H9 (cell line): ENCODE measurements around the gene HSP90AA1. TPM values are rescaled to one million over a fixed set of nuclear protein-coding genes. Genes with fewer than 3 reads are reported as not detected.

ENCODE experiments used
- DNase-seq: peaks from one replicate; pipeline ENCODE4 v3.0.0-alpha.2; 2017
- H2AFZ ChIP-seq: one replicate; pipeline ENCODE4 v1.6.1; 2013; ENCODE audit warnings: mild to moderate bottlenecking, low read length, control low read depth, moderate library complexity
- H2AK5ac ChIP-seq: 2 replicates; pipeline ENCODE4 v1.6.1; 2013; ENCODE audit warnings: low read length, control low read depth, mixed read lengths; ENCODE audit not compliant: insufficient read length
- H2BK120ac ChIP-seq: one replicate; pipeline ENCODE4 v1.6.1; 2013; ENCODE audit warnings: low read depth, mild to moderate bottlenecking, low read length, control low read depth, inconsistent platforms; ENCODE audit not compliant: poor library complexity, severe bottlenecking
- H2BK12ac ChIP-seq: 2 replicates; pipeline ENCODE4 v1.6.1; 2013; ENCODE audit warnings: low read length, control low read depth, mixed read lengths, low read depth; ENCODE audit not compliant: insufficient read length
- H2BK15ac ChIP-seq: 2 replicates; pipeline ENCODE4 v1.6.1; 2013; ENCODE audit warnings: low read depth, low read length, control low read depth
- H2BK20ac ChIP-seq: one replicate; pipeline ENCODE4 v1.6.1; 2013; ENCODE audit warnings: low read depth, mild to moderate bottlenecking, low read length, control low read depth, inconsistent platforms; ENCODE audit not compliant: poor library complexity, severe bottlenecking
- H2BK5ac ChIP-seq: 2 replicates; pipeline ENCODE4 v1.6.1; 2013; ENCODE audit warnings: low read length, control low read depth, mixed read lengths; ENCODE audit not compliant: insufficient read length
- H3K14ac ChIP-seq: 2 replicates; pipeline ENCODE4 v1.6.1; 2013; ENCODE audit warnings: low read length, control low read depth; ENCODE audit not compliant: insufficient read depth
- H3K18ac ChIP-seq: 2 replicates; pipeline ENCODE4 v1.6.1; 2013; ENCODE audit warnings: low read depth, mild to moderate bottlenecking, mixed read lengths, low read length, control low read depth; ENCODE audit not compliant: insufficient read length
- H3K23ac ChIP-seq: 2 replicates; pipeline ENCODE4 v1.6.1; 2013; ENCODE audit warnings: low read length, control low read depth, mixed read lengths, low read depth; ENCODE audit not compliant: insufficient read length
- H3K23me2 ChIP-seq: 2 replicates; pipeline ENCODE4 v1.6.1; 2013; ENCODE audit warnings: low read depth, mild to moderate bottlenecking, mixed read lengths, low read length, control low read depth; ENCODE audit not compliant: insufficient read length, poor library complexity, severe bottlenecking
- H3K27ac ChIP-seq: 2 replicates; pipeline ENCODE4 v1.5.1; 2013; ENCODE audit warnings: low read length, control low read depth, mixed read lengths, low read depth; ENCODE audit not compliant: insufficient read length
- H3K27me3 ChIP-seq: 2 replicates; pipeline ENCODE4 v1.6.1; 2013; ENCODE audit warnings: low read length, control low read depth, inconsistent platforms; ENCODE audit not compliant: insufficient read depth
- H3K4ac ChIP-seq: 2 replicates; pipeline ENCODE4 v1.6.1; 2013; ENCODE audit warnings: low read depth, mild to moderate bottlenecking, control low read depth, inconsistent platforms, low read length, moderate library complexity
- H3K4me1 ChIP-seq: 2 replicates; pipeline ENCODE4 v1.6.1; 2013; ENCODE audit warnings: low read length, control low read depth, inconsistent platforms; ENCODE audit not compliant: insufficient read depth
- H3K4me2 ChIP-seq: 2 replicates; pipeline ENCODE4 v1.6.1; 2013; ENCODE audit warnings: low read length, control low read depth, mixed read lengths; ENCODE audit not compliant: insufficient read length, insufficient read depth
- H3K56ac ChIP-seq: 2 replicates; pipeline ENCODE4 v1.6.1; 2013; ENCODE audit warnings: low read depth, mild to moderate bottlenecking, mixed read lengths, low read length, control low read depth; ENCODE audit not compliant: insufficient read length
- H3K79me1 ChIP-seq: 2 replicates; pipeline ENCODE4 v1.6.1; 2013; ENCODE audit warnings: low read depth, mild to moderate bottlenecking, moderate library complexity, low read length, control low read depth, inconsistent platforms; ENCODE audit not compliant: insufficient read depth, poor library complexity, severe bottlenecking
- H3K79me2 ChIP-seq: 2 replicates; pipeline ENCODE4 v1.6.1; 2013; ENCODE audit warnings: low read length, control low read depth, inconsistent platforms; ENCODE audit not compliant: insufficient read depth
- H3K9ac ChIP-seq: 2 replicates; pipeline ENCODE4 v1.6.1; 2013; ENCODE audit warnings: low read length, control low read depth, mixed read lengths; ENCODE audit not compliant: insufficient read length; ENCODE audit errors: extremely low read depth
- H3K9me3 ChIP-seq: one replicate; pipeline ENCODE4 v1.6.1; 2013; ENCODE audit warnings: low read depth, low read length, inconsistent platforms; ENCODE audit not compliant: control insufficient read depth
- H3T11ph ChIP-seq: one replicate; pipeline ENCODE4 v1.6.1; 2013; ENCODE audit warnings: mild to moderate bottlenecking, low read length, control low read depth, inconsistent platforms
- H4K20me1 ChIP-seq: one replicate; pipeline ENCODE4 v1.6.1; 2013; ENCODE audit not compliant: control insufficient read depth, insufficient read length, insufficient read depth
- H4K5ac ChIP-seq: 2 replicates; pipeline ENCODE4 v1.6.1; 2013; ENCODE audit warnings: low read depth, mild to moderate bottlenecking, mixed read lengths, low read length, control low read depth; ENCODE audit not compliant: insufficient read length
- H4K8ac ChIP-seq: replicated peaks from 2 replicates; pipeline ENCODE4 v1.6.1; 2013; ENCODE audit warnings: low read length, control low read depth, mixed read lengths, low read depth; ENCODE audit not compliant: insufficient read length
- H4K91ac ChIP-seq: 2 replicates; pipeline ENCODE4 v1.6.1; 2013; ENCODE audit warnings: low read depth, mild to moderate bottlenecking, moderate library complexity, mixed read lengths, low read length, control low read depth; ENCODE audit not compliant: insufficient read length
- H3K27ac Mint-ChIP-seq, 3 experiments: 2 replicates in 2 of 3; 3 replicates in 1 of 3; pipeline ENCODE4 v1.8.0; 2020 to 2021; ENCODE audit warnings: mixed read lengths in 3 of 3, mild to moderate bottlenecking in 1 of 3, moderate library complexity in 1 of 3
- H3K27me3 Mint-ChIP-seq: 2 replicates; pipeline ENCODE4 v1.8.0; 2021; ENCODE audit warnings: low read depth, mild to moderate bottlenecking, moderate library complexity, mixed read lengths
- H3K36me3 Mint-ChIP-seq, 3 experiments: 2 replicates in 2 of 3; 3 replicates in 1 of 3; pipeline ENCODE4 v1.8.0; 2020 to 2021; ENCODE audit warnings: low read depth in 3 of 3, mixed read lengths in 3 of 3; ENCODE audit not compliant: insufficient read depth in 1 of 3
- H3K4me1 Mint-ChIP-seq, 2 experiments: 2 replicates each; pipeline ENCODE4 v1.8.0; 2020; ENCODE audit warnings: mixed read lengths in 2 of 2
- H3K4me3 Mint-ChIP-seq, 2 experiments: 2 replicates in 1 of 2; 3 replicates in 1 of 2; pipeline ENCODE4 v1.8.0; 2020 to 2021; ENCODE audit warnings: mild to moderate bottlenecking in 2 of 2, mixed read lengths in 2 of 2, moderate library complexity in 1 of 2
- H3K9me3 Mint-ChIP-seq, 2 experiments: 2 replicates in 1 of 2; 3 replicates in 1 of 2; pipeline ENCODE4 v1.8.0; 2020; ENCODE audit warnings: mild to moderate bottlenecking in 2 of 2, mixed read lengths in 2 of 2, moderate library complexity in 1 of 2
- WGBS: extraction: QIAGEN DNeasy Blood & Tissue Kit; methylation state at CpG from one replicate; pipeline ENCODE4 v1.1.7; 2013; ENCODE audit warnings: missing lambda C conversion rate, low lambda C conversion rate, mixed read lengths; ENCODE audit not compliant: insufficient read length; ENCODE audit errors: extremely low coverage; 5-methylcytosine and 5-hydroxymethylcytosine counted together
- total RNA-seq: library from RNA; stranded (reverse); gene quantifications from 2 replicates; pipeline ENCODE4 v1.2.1, GENCODE V29; 2021
- TF ChIP-seq, protein P1 (sequence below): fragments of 200-600 bp; sonication (generic); conservative IDR thresholded peaks from 3 replicates; pipeline ENCODE4 v1.8.0; 2021; ENCODE audit warnings: antibody characterized with exemption, mild to moderate bottlenecking

Gene HSP90AA1
- total RNA-seq, 1 experiment from 2014 or later: 953 TPM

DNA sequence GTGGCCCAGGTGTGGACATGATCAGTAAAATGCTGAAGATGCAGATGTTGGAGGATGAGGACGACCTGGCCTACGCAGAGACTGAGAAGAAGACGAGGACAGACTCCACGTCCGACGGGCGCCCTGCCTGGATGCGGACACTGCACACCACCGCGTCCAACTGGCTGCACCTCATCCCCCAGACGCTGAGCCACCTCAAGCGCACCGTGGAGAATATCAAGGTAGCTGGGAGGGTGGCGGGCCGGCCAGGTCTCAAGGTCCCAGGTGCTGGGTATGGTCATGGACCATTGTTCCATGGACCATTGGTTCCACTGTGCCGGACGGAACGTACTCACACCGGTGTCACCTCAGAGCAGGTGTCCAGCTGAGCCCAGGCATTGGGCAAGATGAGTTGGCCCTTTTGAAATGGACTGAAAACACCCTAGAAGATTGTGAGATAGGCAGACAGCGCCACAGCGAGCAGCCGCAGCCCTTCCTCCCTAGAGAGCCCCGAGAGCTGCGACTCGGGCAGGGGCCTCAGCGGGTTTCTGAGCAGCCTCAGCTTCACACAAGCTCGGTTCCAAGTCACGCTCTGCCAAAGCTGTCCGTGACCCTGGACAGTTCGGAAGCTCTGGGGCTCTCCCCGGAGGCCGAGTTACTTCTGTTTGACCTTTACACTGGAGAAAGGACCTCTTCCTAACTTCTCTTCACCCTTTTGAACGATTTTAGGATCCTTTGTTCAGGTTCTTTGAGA, 38.9 kb downstream of the HSP90AA1 start:
- Histone ChIP-seq H2BK20ac (no peak overlapping the region), H3K27ac (no peak overlapping the region), H3K4ac (no peak overlapping the region), H2BK120ac (no peak overlapping the region), H4K5ac (no peak overlapping the region), H3K14ac (no peak overlapping the region), H4K20me1 (no peaks in the 10 kb centered on the region), H2BK5ac (no peak overlapping the region), H3K23me2 (no peaks in the 10 kb centered on the region), H3K23ac (no peak overlapping the region), H3T11ph (no peak overlapping the region), H3K4me2 (no peak overlapping the region), H2AK5ac (no peak overlapping the region), H3K27me3 (no peaks in the 10 kb centered on the region), H2BK12ac (no peak overlapping the region), H4K91ac (no peak overlapping the region), H3K9me3 (no peaks in the 10 kb centered on the region), H3K79me1 (no peaks in the 10 kb centered on the region), H2BK15ac (no peak overlapping the region), H3K18ac (no peak overlapping the region), H2AFZ (no peak overlapping the region), H3K56ac (no peak overlapping the region), H4K8ac (no peak overlapping the region), H3K79me2 (no peaks in the 10 kb centered on the region), H3K9ac (no peak overlapping the region), H3K4me1 (no peaks in the 10 kb centered on the region)
- Mint-ChIP-seq H3K27me3 (no peaks in the 10 kb centered on the region; the same call in 1 of the 2 replicates), H3K36me3 (peaks cover 51 to 91% (median 81%) of the 10 kb centered on the region in 3 experiments), H3K9me3 (no peaks in the 10 kb centered on the region), H3K4me1 (peaks cover 3 to 11% of the 10 kb centered on the region in 2 experiments), H3K4me3 (no peak overlapping the region), H3K27ac (peak overlapping the region in 1 of 3 experiments; percentile 60; a peak in 1 of 7 replicates)
- DNase-seq: no peak
- TF ChIP-seq, protein P1, sequence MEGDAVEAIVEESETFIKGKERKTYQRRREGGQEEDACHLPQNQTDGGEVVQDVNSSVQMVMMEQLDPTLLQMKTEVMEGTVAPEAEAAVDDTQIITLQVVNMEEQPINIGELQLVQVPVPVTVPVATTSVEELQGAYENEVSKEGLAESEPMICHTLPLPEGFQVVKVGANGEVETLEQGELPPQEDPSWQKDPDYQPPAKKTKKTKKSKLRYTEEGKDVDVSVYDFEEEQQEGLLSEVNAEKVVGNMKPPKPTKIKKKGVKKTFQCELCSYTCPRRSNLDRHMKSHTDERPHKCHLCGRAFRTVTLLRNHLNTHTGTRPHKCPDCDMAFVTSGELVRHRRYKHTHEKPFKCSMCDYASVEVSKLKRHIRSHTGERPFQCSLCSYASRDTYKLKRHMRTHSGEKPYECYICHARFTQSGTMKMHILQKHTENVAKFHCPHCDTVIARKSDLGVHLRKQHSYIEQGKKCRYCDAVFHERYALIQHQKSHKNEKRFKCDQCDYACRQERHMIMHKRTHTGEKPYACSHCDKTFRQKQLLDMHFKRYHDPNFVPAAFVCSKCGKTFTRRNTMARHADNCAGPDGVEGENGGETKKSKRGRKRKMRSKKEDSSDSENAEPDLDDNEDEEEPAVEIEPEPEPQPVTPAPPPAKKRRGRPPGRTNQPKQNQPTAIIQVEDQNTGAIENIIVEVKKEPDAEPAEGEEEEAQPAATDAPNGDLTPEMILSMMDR: no peak
- WGBS: no CpG with 5 or more reads among the region's 33 CpGs
